WTC11 (cell line): ENCODE measurements around the gene PRR18.

Source experiments
- ETV6 ChIP-seq: sonication (generic); formaldehyde crosslinking; IDR thresholded peaks from 2 replicates; pipeline ENCODE4 v1.8.1; 2022; ENCODE audit warnings: mild to moderate bottlenecking, missing genetic modification reagents
- IRF2 ChIP-seq: sonication (generic); formaldehyde crosslinking; IDR thresholded peaks from 2 replicates; pipeline ENCODE4 v1.8.0; 2022; ENCODE audit warnings: low read depth, missing genetic modification reagents, borderline replicate concordance
- TF ChIP-seq, protein P1 (sequence below): fragments of 200-600 bp; IDR thresholded peaks from 2 replicates; pipeline ENCODE4 v1.8.0; 2022; ENCODE audit warnings: antibody characterized with exemption
- TF ChIP-seq, protein P2 (sequence below): fragments of 250-450 bp; sonication (Bioruptor Pico); IDR thresholded peaks from 2 replicates; pipeline ENCODE4 v1.9.0; 2021; ENCODE audit warnings: moderate library complexity, mild to moderate bottlenecking, inconsistent platforms, borderline replicate concordance
- TF ChIP-seq, protein P3 (sequence below): sonication (generic); formaldehyde crosslinking; IDR thresholded peaks from 2 replicates; pipeline ENCODE4 v1.8.0; 2022; ENCODE audit warnings: missing genetic modification reagents
- TF ChIP-seq, protein P4 (sequence below): sonication (generic); formaldehyde crosslinking; IDR thresholded peaks from 2 replicates; pipeline ENCODE4 v1.8.1; 2022; ENCODE audit warnings: mild to moderate bottlenecking, missing genetic modification reagents, moderate library complexity, borderline replicate concordance

DNA sequence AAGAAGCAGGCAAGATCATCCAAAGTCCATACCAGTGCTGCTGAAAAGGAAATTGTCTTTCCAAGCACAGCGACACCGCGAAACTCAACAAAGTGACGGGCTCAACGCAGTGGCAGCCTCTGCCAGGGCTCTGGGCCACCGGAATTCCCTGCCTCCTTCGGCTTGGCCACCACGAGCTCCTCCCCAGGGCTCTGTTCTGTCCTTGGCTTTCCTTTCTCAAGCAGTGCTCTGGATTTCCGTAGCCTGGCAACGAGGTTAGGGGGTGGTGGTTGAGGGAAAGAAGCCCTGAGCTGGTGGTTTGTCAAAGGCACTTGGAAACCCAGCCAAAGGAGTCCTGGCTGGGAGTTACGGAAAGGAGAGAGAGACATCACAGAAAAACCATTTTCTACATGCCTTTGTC lies 31.2 kb downstream of the PRR18 start:
- TF ChIP-seq, protein P1, sequence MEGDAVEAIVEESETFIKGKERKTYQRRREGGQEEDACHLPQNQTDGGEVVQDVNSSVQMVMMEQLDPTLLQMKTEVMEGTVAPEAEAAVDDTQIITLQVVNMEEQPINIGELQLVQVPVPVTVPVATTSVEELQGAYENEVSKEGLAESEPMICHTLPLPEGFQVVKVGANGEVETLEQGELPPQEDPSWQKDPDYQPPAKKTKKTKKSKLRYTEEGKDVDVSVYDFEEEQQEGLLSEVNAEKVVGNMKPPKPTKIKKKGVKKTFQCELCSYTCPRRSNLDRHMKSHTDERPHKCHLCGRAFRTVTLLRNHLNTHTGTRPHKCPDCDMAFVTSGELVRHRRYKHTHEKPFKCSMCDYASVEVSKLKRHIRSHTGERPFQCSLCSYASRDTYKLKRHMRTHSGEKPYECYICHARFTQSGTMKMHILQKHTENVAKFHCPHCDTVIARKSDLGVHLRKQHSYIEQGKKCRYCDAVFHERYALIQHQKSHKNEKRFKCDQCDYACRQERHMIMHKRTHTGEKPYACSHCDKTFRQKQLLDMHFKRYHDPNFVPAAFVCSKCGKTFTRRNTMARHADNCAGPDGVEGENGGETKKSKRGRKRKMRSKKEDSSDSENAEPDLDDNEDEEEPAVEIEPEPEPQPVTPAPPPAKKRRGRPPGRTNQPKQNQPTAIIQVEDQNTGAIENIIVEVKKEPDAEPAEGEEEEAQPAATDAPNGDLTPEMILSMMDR: no peak
- TF ChIP-seq, protein P2, sequence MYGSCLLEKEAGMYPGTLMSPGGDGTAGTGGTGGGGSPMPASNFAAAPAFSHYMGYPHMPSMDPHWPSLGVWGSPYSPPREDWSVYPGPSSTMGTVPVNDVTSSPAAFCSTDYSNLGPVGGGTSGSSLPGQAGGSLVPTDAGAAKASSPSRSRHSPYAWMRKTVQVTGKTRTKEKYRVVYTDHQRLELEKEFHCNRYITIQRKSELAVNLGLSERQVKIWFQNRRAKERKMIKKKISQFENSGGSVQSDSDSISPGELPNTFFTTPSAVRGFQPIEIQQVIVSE (CRISPR knock-in tag): no peak
- TF ChIP-seq, protein P3, sequence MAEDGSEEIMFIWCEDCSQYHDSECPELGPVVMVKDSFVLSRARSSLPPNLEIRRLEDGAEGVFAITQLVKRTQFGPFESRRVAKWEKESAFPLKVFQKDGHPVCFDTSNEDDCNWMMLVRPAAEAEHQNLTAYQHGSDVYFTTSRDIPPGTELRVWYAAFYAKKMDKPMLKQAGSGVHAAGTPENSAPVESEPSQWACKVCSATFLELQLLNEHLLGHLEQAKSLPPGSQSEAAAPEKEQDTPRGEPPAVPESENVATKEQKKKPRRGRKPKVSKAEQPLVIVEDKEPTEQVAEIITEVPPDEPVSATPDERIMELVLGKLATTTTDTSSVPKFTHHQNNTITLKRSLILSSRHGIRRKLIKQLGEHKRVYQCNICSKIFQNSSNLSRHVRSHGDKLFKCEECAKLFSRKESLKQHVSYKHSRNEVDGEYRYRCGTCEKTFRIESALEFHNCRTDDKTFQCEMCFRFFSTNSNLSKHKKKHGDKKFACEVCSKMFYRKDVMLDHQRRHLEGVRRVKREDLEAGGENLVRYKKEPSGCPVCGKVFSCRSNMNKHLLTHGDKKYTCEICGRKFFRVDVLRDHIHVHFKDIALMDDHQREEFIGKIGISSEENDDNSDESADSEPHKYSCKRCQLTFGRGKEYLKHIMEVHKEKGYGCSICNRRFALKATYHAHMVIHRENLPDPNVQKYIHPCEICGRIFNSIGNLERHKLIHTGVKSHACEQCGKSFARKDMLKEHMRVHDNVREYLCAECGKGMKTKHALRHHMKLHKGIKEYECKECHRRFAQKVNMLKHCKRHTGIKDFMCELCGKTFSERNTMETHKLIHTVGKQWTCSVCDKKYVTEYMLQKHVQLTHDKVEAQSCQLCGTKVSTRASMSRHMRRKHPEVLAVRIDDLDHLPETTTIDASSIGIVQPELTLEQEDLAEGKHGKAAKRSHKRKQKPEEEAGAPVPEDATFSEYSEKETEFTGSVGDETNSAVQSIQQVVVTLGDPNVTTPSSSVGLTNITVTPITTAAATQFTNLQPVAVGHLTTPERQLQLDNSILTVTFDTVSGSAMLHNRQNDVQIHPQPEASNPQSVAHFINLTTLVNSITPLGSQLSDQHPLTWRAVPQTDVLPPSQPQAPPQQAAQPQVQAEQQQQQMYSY: no peak
- no peak for TF ChIP-seq IRF2 (CRISPR knock-in tag)
- TF ChIP-seq, protein P4, sequence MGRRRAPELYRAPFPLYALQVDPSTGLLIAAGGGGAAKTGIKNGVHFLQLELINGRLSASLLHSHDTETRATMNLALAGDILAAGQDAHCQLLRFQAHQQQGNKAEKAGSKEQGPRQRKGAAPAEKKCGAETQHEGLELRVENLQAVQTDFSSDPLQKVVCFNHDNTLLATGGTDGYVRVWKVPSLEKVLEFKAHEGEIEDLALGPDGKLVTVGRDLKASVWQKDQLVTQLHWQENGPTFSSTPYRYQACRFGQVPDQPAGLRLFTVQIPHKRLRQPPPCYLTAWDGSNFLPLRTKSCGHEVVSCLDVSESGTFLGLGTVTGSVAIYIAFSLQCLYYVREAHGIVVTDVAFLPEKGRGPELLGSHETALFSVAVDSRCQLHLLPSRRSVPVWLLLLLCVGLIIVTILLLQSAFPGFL (CRISPR knock-in tag): no peak
- no peak for TF ChIP-seq ETV6 (CRISPR knock-in tag)
